ENCODE results near the gene PPP1R3G.
"Not testable (repeated sequence)": the region's sequence is repeated elsewhere in the genome, so short reads cannot be mapped to it uniquely, and the experiment has no call there.

Gene PPP1R3G

GRCh38 chr6:5084781-5085647, at the start of gene PPP1R3G:
PPP1R3G (plus strand) TSS chr6:5085341; CDS start chr6:5085486, 145 bp downstream.
- DNase-seq = peak; percentile 49 to 51

DNA sequence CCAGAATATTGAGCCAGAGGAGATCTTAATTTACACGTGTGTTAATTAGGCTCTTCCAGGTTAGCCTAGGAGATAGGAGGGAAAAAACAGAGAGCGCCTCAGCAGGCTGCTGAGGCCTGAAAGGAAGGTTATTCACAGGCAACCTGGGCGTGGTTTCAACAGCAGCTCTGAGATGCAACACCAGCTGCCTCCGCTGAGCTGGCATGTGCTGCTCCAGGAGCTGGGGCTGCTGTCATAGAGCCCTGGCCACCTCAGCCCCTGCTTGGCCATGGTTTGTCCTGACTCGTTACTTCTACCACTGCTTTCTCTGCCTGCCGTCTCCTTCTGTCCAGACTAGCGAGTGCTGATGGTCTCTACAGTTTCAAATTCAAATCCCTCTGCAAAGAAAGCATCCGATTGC, 48.9 kb upstream of the PPP1R3G start:
- DNase-seq = peak in 1 of 2 donors; percentile 23

DNA sequence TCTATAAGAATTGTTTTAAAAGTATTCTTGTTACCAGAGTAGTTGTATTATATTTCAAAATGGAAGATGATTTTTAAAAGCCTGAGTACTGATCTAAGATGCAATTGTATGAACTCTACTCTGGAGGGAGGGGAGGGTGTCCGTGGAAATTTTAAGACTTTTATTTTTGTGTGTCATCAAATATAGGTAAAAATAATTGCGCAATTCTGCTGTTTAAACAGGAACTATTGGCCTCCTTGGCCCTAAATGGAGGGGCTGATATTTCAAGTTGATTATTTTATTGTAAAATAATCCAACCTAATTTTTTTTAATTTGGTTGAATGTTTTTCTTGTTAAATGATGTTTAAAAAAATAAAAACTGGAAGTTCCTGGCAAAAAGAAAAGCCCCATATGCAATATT, 43.2 kb upstream of the PPP1R3G start:
- DNase-seq = no peak

DNA sequence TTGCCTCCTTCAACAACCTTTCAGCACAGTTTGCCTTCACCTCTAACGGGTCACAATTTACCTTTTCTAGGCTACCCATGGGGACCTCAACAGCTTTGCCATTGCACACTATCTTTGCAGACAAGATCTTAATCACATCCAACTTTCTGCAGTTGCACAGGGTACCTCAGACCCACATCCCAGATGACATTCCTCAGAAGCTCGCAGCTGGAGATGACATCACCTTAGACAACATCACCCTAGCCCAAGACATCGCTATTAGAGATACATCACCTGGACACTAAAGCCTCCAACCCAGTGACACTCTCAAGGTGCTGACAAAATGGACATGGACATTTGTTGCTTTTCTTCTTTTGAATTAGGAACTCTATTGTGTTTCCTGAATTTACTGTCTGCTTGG, 42.7 kb upstream of the PPP1R3G start:
- DNase-seq = no peak

- DNase-seq = no peak
Measured at GRCh38 chr6:5044866-5045265, 40.3 kb upstream of the PPP1R3G start.

DNA sequence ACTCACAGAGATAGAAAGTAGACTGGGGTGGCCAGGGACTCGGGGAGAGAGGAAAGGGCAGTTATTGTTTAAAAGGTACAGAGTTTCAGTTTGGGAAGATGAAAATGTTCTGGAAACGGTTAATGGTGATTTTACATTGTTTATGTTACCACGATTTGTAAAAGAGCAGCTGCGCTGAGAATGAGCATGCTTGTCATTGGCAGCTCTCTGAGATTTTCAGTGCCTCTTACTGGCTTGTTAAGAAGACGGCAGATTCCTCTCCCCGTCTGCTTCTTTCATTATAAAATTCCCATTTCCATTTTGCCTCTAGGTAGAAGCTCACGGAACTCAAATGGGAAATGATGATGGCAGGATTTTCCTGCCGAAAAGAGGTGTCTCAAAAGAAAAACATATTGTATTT, 39.7 kb upstream of the PPP1R3G start:
- no peak for DNase-seq

DNA sequence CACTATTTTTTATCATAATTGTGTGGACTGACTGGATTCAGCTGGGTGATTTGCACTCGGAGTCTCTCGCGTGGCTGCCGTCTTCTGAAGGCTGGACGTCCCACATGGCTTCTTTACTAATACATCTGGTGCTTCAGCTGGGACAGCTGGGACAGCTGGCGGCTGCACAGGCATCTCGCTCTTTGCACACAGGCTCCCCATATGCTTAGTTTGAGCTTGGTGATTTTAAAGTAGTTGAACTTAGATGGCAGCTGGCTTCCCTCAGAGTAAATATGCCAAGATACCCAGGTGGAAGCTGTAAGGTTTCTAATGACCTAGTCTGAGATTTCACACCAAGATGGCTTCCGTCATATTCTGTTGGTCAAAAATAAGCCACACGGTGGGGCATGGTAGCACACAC, 38.7 kb upstream of the PPP1R3G start:
- no peak for DNase-seq

DNA sequence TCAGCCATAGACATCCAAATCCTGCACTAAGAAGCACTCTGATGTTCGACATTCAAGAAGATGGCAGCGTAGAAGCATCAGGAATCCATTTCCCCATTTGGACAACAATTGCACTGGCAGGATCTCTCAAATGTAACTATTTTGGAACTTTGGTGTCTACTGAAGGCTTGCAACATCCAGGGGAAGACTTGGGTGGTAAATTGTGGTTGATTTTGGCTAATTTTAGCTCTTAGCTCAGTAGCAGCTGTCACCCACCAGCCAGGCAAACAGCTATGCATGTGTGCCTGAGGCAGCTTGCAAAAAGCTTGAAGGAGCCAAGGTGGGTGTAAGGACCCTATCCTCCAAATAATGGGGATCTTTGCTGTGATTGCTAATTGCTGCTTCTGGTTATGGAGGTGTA, 35.1 kb upstream of the PPP1R3G start:
- DNase-seq = peak in 1 of 2 donors; percentile 48

DNA sequence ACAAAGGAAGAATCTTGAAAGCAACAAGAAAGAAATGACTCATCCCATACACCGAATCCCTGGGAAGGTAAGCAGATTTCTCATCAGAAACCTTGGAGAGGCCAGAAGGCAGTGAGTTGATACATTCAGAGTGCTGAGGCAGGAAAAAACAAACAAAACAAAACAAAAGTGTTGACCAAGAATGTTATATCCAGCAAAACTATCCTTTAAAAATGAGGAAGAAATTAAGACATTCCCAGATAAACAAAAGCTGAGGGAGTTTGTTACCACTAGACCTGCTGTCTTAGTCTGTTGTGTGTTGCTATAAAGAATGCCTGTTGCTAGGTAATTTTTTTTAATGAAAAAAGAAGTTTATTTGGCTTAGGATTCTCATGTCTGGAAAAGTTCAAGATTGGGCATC, 33.7 kb upstream of the PPP1R3G start:
- DNase-seq = no peak

DNA sequence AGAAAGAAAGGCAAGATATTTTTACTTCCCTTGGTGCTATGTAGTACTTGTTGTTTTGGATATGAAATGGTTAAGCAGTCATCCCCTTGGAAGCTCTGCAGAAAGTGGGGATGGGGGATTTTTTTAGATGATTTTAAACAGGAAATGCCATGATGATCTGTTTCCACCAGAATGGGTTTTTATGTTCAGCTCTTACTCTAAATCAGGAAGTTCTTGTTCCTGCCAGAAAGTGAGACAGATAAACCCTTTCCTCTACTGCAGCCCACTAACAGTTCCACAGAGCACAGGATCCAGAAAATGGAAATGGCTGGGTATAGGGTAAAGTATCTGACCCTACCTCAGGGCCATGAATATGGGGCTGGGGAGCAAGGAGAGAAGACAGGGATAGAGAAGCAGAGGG, 32.1 kb upstream of the PPP1R3G start:
- peak; percentile 15 to 56 for DNase-seq

DNA sequence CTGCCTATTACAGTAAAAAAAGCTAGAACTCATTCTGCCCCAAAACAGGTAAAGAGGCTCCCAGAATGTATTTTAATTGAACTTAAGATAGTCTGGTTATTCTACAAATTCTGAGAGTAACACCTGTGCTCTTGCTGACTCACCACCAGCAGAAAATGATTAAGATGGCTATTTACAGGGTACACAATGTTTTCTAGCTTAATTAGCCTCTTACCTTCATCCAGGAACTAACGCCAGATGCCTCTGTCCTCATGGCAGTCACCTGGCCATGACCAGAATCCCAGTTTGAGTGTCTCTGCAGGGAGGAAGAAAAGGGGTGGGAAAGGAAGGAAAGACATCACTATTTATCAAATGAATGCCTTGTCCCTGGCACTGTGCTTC, 31.3 kb upstream of the PPP1R3G start:
- DNase-seq = no peak

GRCh38 chr6:5054245-5054873, 30.8 kb upstream of the PPP1R3G start:
- no peak for DNase-seq

- DNase-seq = no peak
Measured at GRCh38 chr6:5055118-5055517, 30.0 kb upstream of the PPP1R3G start.

DNA sequence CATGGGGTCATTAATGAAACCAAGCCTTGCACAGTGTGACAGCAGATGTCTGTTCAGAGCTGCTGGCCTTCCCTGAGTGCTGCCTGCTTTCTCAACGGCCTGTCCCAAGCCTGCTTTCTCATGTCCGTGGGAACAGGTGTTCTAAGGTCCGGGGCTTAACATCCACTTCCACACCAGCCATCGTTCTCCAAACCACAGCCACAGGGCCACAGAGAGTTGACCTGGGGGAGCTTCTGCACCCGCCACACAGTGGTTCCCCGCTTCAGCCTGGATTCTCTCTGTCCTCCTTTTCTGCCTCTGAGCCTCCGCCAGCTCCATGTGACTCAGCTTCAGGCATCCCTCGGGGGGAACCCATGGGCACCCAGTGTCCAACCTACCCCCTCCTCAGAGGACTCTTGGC, 26.9 kb upstream of the PPP1R3G start:
- no peak for DNase-seq

DNA sequence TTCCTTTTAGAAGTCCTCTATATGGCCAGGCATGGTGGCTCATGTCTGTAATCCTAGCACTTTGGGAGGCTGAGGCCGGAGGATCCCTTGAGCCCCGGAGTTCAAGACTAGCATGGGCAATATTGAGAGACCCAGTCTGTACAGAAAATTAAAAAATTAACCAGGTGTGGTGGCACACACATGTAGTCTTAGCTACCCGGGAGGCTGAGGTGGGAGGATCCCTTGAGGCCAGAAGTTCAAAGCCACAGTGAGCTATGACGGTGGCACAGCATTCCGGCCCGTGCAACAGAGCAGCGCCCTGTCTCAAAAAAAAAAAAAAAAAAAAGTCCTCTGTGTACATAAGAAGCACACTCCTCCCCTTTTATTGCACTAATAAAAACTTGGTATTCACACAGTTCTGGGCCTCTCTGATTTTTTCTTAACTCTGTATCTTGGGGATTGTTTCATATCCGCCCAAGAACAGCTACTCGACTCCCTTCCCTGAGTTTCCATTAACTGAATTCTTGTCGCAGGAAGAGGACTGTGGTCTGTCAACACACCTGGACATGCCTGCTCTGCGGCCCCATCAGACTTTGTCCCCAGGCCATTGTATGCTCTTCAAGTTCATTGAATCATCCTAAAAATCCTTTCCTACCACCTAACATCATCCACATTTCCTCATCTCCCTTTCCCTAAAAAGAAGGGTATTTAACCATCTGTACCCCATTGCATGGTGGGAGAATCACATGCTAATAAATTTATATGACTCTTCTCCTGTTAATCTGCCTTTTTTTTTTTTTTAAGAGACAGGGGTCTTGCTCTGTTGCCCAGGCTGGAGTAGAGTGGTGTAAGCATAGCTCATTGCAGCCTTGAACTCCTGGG, 25.9 kb upstream of the PPP1R3G start:
- DNase-seq = no peak

DNA sequence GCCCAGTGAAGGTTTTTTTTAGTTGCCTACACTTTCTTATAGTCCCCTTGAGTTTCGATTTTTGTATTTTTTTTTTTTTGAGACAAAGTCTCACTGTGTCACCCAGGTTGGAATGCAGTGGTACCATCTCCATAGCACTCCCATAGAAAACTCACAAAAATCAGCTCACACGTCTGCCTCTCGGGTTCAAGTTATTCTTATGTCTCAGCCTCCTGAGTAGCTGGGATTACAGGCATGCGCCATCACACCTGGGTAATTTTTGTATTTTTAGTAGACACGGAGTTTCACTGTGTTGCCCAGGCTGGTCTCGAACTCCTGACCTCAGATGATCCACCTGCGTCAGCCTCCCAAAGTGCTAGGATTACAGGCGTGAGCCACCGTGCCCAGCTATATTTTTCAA, 24.7 kb upstream of the PPP1R3G start:
- not testable (repeated sequence) for DNase-seq

DNA sequence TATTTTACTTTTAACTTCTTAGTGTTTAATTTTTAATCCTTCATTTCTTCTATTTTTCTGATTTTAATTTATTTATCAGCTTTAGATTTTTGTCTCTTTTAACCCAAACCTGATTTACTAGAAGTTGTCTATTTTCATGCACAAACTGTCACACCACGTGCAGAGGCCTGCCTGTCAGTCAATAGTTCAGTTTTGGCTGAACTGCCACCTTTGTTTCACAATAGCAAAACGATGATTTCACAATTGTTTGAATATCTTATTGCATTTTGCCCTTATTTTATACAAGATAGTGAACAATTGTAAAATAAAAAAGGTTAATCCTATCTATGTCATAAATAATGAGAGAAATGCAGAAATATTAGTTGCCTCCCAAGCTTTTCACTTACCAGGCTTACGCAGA, 24.0 kb upstream of the PPP1R3G start:
- no peak for DNase-seq

- DNase-seq = no peak
Measured at GRCh38 chr6:5063617-5064016, 21.5 kb upstream of the PPP1R3G start.

- no peak for DNase-seq
Measured at GRCh38 chr6:5066456-5067093, 18.6 kb upstream of the PPP1R3G start.

DNA sequence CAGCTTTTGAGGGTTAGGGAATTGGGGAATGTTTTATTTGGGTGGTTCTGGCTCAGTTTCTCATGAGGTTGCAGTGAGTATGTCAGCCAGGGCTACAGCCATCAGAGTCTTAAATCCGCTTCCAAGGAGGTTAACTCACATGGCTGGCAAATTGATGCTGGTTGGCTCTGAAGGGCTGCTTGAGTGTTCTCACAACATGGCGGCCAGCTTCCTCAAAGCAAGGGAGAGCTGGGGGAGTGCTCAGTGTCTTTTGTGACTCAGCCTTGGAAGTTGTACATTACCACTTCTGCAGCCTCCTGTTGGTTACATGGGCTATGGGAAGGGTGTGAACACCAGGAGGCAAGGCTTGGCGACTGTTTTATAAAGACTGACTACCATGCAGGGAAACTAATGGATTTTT, 17.8 kb upstream of the PPP1R3G start:
- DNase-seq = no peak

DNA sequence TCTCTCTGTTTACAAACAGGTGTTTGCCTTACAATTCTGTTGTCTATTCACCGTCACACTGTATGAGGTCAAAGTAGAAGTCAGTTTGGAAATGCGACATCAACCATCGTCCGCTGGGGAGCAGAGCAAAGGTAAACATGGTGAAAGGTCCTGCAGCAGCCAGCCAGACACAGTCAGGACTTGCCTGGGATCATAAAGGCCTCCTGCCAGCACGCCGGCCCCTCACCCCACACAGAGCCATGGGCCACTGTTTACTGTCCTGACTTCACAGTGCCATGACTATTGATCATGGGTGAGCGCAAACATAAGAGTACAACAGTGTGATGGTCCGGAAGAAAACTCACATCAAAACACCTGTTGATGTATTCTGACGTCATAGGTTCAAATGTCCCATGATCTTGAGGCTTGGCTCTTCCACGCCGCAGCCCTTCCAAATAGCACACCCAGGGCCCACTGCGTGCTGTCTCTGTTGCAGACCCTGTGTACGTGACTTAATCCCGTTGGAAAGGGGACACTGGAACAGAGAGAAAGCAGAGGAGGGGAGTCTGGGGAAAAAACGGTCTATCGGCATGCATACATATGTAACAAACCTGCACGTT, 16.9 kb upstream of the PPP1R3G start:
- no peak for DNase-seq

- DNase-seq = no peak
Measured at GRCh38 chr6:5071216-5071615, 13.9 kb upstream of the PPP1R3G start.

DNA sequence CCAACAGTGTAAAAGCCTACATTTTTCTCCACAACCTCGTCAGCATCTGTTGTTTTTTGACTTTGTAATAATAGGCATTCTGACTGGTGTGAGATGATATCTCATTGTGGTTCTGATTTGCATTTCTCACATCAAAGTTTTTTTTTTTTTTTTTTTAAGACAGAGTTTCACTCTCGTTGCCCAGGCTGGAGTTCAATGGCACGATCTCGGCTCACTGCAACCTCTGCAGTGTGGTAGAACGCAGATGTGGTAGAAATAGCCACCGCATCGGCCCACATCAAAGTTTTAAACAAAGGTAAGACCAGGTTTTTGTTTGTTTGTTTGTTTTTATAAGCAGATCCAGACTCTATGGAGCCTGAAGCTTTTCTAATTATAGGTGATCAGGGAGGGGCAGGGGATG, 12.7 kb upstream of the PPP1R3G start:
- DNase-seq = no peak

All from inflammatory macrophage treated with lipopolysaccharide for 1 hour (primary cell).